Hepatocyte (in vitro differentiated cells): ENCODE measurements around the gene UPK3A.

ENCODE experiments used
- CTCF ChIP-seq: fragments of 200-600 bp; sonication (generic); IDR thresholded peaks from 2 replicates; pipeline ENCODE4 v1.5.1; 2016; ENCODE audit warnings: antibody characterized with exemption, mild to moderate bottlenecking; ENCODE audit not compliant: poor library complexity
- EZH2 ChIP-seq: fragments of 200-600 bp; sonication (generic); IDR thresholded peaks from 2 replicates; pipeline ENCODE4 v1.6.1; 2016; ENCODE audit warnings: antibody characterized with exemption, mild to moderate bottlenecking, borderline replicate concordance

- TF ChIP-seq CTCF (no peak), EZH2 (no peak)
Measured at GRCh38 chr22:45254388-45254787, 30.4 kb upstream of the UPK3A start.
